GM20431 (cell line): ENCODE results near the gene MPHOSPH6.
"Not testable (repeated sequence)": the region's sequence is repeated elsewhere in the genome, so short reads cannot be mapped to it uniquely, and the experiment has no call there.

ENCODE experiments used
- in situ Hi-C: fragments of 300-500 bp; cut with MseI, MboI; formaldehyde crosslinking; loops from one replicate; pipeline ENCODE4 v1.15.0; 2020; ENCODE audit warnings: low sequenced_read_pairs; ENCODE audit not compliant: unreplicated experiment

The MPHOSPH6 gene

GRCh38 chr16:82177555-82177954 lies 7.5 kb upstream of the MPHOSPH6 start:
- in situ Hi-C loops, result no loop called here

DNA sequence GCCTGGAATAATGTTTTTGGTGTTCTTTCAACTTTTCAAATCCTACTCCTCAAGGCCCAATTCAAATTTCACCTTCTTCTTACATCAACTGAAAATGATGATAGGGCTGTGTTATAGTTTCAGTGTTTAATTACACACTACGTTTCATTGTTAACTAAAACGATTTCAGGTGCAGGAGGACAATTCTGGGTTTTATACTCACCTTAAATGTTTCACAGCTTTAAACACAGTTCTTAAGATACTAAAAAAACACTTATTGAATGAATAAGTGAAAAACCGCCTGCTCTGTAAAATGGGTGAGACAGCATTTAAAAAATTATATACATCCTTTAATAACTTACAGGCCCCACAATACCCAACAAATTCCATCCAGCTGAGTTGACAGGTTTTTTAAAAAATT lies 6.2 kb upstream of the MPHOSPH6 start:
- in situ Hi-C loops, result no loop called here

DNA sequence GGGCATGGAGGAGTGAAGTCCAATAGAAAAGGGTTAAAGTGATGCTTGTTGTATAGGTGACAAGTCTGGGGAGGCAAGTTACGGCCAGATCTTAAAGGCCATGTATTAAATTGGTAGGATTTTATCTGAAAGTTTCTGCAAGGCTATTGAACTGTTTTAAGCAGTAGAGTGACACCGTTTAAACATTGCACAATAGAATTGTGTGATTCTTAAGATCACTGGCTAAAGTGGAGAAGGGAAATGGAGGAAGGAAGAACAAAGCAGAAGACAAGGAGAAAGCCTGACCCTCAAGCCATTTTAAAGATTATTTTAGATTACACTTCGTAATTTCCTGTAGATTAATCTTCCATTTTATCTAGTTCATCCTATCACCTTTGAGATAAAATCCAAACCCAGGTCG lies 5.6 kb upstream of the MPHOSPH6 start:
- in situ Hi-C loops, result no loop called here

GRCh38 chr16:82167670-82168069 lies 2.4 kb downstream of the MPHOSPH6 start:
- in situ Hi-C loops, result no loop called here

- in situ Hi-C loops, result no loop called here
Observed at GRCh38 chr16:82160226-82160625, 9.8 kb downstream of the MPHOSPH6 start.

DNA sequence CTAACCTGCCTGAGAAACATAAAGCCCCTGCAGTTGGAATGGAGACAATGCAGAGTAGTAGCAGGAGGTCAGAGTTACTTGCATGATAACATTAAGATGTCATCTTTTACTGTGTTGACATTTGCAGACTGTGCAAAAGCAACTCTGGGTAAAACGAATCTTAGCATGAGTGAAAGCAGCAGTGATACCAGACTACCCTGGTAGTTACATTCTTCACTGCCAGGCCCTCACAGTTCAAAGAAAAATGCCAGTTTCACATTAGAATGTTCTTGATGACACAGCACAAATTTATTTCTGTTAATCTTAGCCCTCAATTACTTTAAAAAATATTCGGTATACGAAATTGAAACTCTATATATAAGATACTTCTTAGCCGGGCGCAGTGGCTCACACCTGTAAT lies 12.2 kb downstream of the MPHOSPH6 start:
- in situ Hi-C loops, result no loop called here

- in situ Hi-C loops, result no loop called here
Observed at GRCh38 chr16:82157534-82157812, 12.6 kb downstream of the MPHOSPH6 start.

GRCh38 chr16:82156761-82157533 lies 13.1 kb downstream of the MPHOSPH6 start:
- in situ Hi-C loops, result no loop called here

DNA sequence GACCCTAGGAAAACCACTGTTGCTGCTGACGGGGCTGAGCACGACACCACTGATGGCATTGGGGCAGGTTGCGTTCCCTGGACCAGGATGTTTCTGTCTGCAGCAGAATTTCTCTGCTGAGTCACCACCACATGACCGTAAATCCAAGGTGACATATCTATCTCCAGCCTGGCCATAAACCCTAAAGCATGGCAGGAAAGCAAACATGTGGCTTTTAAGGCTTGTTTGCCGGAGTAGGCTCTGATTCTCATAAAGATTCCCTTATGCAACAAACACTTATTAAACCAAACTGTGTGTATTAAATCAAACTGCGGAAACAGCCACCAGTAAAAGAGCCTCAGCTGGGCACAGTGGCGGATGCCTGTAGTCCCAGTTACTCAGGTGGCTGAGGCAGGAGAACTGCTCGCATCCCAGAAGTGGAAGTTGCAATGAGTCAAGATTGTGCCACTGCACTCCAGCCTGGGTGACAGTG lies 17.3 kb downstream of the MPHOSPH6 start:
- in situ Hi-C loops, result no loop called here

DNA sequence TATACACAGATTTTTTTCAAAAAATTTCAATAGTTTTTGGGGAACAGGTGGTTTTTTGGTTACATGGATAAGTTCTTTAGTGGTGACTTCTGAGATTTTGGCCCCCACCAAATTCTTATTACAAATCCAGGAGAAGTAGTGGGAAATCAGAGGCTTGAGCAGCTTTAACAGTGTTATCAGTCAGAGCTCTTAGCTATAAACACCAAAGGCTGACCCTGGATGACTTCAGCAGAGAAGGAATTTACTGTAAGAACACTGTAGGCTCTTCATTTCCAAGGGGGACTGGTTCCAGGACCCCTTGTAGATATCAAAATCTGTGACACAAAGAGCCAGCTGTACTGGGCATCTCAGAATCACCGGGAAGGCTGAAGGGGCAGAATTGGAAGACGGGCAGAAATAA lies 17.8 kb downstream of the MPHOSPH6 start:
- in situ Hi-C loops, result no loop called here

- in situ Hi-C loops, result no loop called here
Observed at GRCh38 chr16:82150549-82150948, 19.5 kb downstream of the MPHOSPH6 start.

GRCh38 chr16:82149536-82149935 lies 20.5 kb downstream of the MPHOSPH6 start:
- in situ Hi-C loops, result no loop called here

DNA sequence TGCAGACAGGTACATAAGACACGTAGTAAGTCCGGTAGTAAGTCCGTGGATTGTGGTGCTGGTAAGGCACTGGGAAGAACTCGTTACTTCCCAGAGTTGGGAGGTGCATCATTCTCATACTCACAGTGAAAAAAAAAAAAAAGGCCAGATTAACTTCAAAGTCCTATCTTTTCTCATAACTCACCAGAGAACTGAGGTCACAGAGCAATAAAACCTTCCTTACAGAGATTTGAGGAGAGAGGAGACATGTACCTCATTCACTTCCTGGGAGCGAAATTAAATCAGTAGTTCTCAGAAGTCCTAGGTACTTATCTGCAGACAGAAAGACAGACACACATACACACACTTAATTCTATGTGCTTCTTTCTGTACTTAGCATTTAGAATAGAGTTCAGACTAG lies 22.5 kb downstream of the MPHOSPH6 start:
- in situ Hi-C loops, result no loop called here

DNA sequence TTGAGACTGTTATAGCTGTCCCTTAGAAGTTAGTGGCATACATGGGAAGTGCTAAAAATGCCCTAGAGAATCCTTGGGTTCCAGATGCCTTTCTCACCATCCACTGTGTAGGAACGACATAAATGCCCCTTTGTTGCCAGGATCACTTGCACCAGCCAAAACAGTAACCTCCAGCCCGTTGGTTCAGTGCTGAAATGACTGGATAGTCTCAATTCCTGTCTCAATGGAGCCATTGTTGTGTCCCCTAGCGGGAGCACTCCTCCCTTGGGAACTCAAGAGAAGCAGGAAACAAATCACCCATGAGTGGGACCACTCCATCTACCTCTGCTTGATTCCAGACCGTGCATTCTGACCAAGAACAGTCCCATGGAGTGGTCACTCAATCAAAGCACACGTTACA lies 23.1 kb downstream of the MPHOSPH6 start:
- in situ Hi-C loops, result no loop called here

DNA sequence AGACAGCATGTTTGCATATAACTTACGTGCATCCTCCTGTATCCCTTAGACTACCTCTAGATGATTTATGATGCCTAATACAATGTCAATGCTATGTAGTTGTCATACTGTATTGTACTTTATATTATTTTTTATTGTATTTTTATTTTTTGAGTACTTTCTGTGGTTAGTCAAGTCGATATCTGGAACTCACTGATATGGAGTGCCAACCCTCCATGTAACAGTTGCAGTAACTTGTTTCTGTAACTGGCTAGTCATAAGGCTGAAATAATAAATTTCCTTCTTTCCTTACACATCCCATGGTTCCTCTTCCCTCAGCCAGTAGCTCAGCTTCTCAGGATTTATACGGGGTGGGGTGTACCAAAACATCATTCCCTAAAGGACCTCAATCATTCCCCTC lies 23.5 kb downstream of the MPHOSPH6 start:
- in situ Hi-C loops, result no loop called here

DNA sequence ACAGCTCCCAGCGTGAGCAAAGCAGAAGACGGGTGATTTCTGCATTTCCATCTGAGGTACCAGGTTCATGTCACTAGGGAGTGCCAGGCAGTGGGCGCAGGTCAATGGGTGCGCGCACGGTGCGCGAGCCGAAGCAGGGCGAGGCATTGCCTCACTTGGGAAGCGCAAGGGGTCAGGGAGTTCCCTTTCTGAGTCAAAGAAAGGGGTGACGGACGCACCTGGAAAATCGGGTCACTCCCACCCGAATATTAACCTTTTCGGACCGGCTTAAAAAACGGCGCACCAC lies 30.8 kb downstream of the MPHOSPH6 start:
- in situ Hi-C loops, result not testable (repeated sequence)

DNA sequence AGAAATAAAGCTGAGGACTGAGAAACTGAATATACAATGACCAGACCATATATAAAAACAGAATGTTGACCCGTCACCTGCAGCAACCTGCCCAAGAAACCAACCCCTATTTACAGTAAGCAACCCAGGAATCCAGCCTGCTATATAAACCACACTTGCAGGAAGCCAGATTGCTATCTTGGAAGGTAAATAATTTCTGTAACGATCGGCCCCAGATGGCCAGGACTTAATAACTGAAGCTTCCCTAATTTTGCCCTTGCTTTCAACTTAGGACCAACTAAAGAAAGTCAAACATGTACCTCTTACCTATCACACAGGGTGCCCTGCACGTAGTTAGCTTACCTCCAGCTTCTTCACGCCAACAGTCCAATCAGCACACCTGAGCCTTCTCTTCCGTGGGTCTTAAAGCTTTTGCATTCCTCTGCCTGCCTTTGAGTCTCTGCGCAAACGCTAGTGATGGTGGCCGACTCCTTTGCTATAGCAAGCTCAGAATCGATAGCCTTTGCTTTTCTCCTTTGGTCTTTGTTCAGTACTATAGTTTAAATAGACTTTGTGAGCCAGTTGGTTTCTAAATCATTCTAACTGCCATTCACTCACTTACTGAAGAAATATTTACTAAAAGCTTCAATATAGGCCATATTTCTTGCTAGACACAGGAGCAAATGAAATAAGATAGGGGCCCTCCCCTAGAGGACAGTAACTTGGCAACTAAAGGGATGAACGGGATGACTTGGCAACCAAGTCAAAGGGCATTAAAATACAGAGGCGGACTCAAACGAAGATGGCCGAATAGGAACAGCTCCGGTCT lies 31.3 kb downstream of the MPHOSPH6 start:
- in situ Hi-C loops, result no loop called here

DNA sequence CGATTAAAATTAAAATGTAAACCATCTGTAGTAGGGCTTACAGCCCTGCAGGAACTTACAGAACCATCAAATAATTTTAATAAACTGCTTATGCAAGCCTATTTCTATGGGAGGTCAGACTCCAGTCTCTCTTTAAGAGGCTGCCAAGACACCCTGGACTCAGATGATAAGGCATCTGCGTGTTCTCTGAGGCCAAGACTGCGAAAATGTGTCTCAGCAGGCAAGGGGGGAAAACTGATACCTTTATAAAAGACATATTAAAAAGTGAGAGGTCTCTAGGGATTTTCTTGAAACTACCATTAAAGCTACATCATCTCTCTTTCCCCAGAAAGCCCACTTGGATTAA lies 32.2 kb downstream of the MPHOSPH6 start:
- in situ Hi-C loops, result no loop called here

DNA sequence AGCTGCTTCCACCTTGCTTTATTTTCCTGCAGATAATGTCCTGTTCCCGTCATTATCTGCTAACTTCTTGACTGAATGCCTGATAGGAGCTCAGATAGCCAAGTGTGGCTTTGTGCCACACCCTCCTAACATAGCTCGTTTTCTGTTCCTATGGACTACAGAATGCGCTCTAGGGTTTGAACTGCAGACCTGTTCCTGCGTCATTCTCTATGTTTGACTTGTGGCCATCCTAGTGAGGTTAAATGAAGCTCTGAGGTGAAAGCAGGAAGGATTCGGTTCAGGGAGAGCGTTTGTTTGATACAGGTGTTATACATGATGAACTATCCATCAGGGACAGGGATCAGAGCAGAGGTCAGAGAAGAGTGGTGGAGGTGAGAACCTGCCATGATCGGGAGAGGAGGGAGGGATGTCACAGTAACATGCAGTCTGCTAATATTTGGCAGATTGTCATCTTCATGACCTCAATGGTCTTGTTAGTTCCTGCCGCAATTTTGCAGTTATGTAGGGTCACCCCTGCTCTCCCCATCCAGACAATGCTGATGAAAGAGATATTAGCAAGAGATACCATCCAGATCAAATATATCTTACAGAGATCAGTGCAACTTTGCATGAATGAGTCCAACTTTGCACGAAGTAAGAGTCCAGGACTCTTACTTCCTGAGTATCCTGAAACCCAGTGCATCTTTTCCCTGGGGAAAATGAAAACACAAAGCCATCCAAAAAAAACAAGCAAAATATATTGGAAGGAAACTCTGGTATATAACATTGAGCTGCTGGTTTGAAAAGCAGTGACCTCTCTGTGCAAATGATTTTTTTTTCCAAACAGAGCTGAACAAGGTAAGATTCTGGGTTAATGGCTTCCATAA lies 32.8 kb downstream of the MPHOSPH6 start:
- in situ Hi-C loops, result no loop called here

GRCh38 chr16:82135844-82136243 lies 34.2 kb downstream of the MPHOSPH6 start:
- in situ Hi-C loops, result no loop called here

DNA sequence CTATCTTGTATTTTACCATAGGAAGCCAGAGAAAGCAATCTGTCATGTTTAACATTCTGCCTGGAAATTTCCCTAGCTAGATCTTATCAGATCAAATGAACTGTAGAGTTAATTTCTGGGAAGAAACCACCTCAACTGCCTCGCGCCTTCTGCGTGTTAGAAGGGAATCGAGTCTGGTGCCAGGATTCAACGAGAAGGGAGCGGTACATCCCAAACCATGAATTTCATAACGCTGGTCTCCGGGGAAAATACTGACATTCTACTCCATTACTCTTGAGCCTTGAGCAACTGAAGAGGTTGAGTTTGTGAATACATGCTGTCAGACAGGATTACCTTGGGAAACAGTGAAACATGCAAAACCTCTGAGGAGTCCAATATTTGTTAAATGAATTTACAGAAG lies 35.2 kb downstream of the MPHOSPH6 start:
- in situ Hi-C loops, result no loop called here
